ENCODE measurements around the gene LDB2. TPM values are rescaled to one million over a fixed set of nuclear protein-coding genes. Genes with fewer than 3 reads are reported as not detected.

Gene LDB2
- total and polyA plus RNA-seq, 2 donors (not counting 1 experiment from before 2014, with no cell fraction given) = 41.6 to 78.3 TPM

- TF ChIP-seq EZH2 (IDR thresholded peaks at IDR 0.05; ENCODE audit: low read length, missing control alignments) = no peak
- no peak for TF ChIP-seq CTCF (conservative IDR thresholded peaks at IDR 0.05 in 1 of 2, IDR thresholded peaks at IDR 0.05 in 1 of 2; ENCODE audit: low read depth in 1 of 2, low read length in 2 of 2)
- H3K79me2 ChIP-seq (ENCODE audit: control insufficient read depth, insufficient read depth, low read length) = no peaks in the 10 kb centered on the region
Observed at GRCh38 chr4:16807355-16807754, 91.1 kb downstream of the LDB2 start.

GRCh38 chr4:16804581-16804980 lies 93.9 kb downstream of the LDB2 start:
- Histone ChIP-seq H3K27ac (ENCODE audit: insufficient read depth, low read length) (no peak overlapping the region), H3K27me3 (ENCODE audit: control insufficient read depth, insufficient read depth, low read length) (no peaks in the 10 kb centered on the region), H3K36me3 (ENCODE audit: control insufficient read depth, insufficient read depth, low read length) (no peaks in the 10 kb centered on the region), H3K9me3 (ENCODE audit: control insufficient read depth, insufficient read depth, low read depth, low read length) (no peaks in the 10 kb centered on the region), H3K4me3 (replicated peaks in 1 of 4; ENCODE audit: control extremely low read depth in 1 of 4, insufficient read depth in 1 of 4, low read depth in 3 of 4, low read length in 4 of 4) (no peak overlapping the region), H3K79me2 (ENCODE audit: control insufficient read depth, insufficient read depth, low read length) (no peaks in the 10 kb centered on the region), H3K9ac (ENCODE audit: insufficient read depth, low read length) (no peak overlapping the region), H2AFZ (ENCODE audit: low read length) (no peak overlapping the region), H4K20me1 (ENCODE audit: control insufficient read depth, extremely low read depth, insufficient read depth, low read length) (no peaks in the 10 kb centered on the region), H3K4me1 (ENCODE audit: control insufficient read depth, extremely low read depth, insufficient read depth, low read length) (no peaks in the 10 kb centered on the region), H3K4me2 (ENCODE audit: extremely low read depth, insufficient read depth, low read length) (no peak overlapping the region)
- TF ChIP-seq CTCF (conservative IDR thresholded peaks at IDR 0.05 in 1 of 2, IDR thresholded peaks at IDR 0.05 in 1 of 2; ENCODE audit: low read depth in 1 of 2, low read length in 2 of 2) = no peak
- no peak for TF ChIP-seq EZH2 (IDR thresholded peaks at IDR 0.05; ENCODE audit: low read length, missing control alignments)
- DNase-seq (ENCODE audit: low read depth in 2 of 2) = no peak

More at GRCh38 chr4:16807355-16807754, 91.1 kb downstream of the LDB2 start:
- Histone ChIP-seq H3K9me3 (ENCODE audit: control insufficient read depth, insufficient read depth, low read depth, low read length) (no peaks in the 10 kb centered on the region), H4K20me1 (ENCODE audit: control insufficient read depth, extremely low read depth, insufficient read depth, low read length) (no peaks in the 10 kb centered on the region), H3K36me3 (ENCODE audit: control insufficient read depth, insufficient read depth, low read length) (no peaks in the 10 kb centered on the region), H2AFZ (ENCODE audit: low read length) (no peak overlapping the region), H3K9ac (ENCODE audit: insufficient read depth, low read length) (no peak overlapping the region), H3K27me3 (ENCODE audit: control insufficient read depth, insufficient read depth, low read length) (no peaks in the 10 kb centered on the region), H3K4me2 (ENCODE audit: extremely low read depth, insufficient read depth, low read length) (no peak overlapping the region), H3K4me3 (replicated peaks in 1 of 4; ENCODE audit: control extremely low read depth in 1 of 4, insufficient read depth in 1 of 4, low read depth in 3 of 4, low read length in 4 of 4) (no peak overlapping the region), H3K27ac (ENCODE audit: insufficient read depth, low read length) (no peak overlapping the region), H3K4me1 (ENCODE audit: control insufficient read depth, extremely low read depth, insufficient read depth, low read length) (no peaks in the 10 kb centered on the region)
- peak in 1 of 2 donors; percentile 39 for DNase-seq (ENCODE audit: low read depth in 2 of 2)

- DNase-seq (ENCODE audit: low read depth in 2 of 2) = no peak
- Histone ChIP-seq H3K9me3 (ENCODE audit: control insufficient read depth, insufficient read depth, low read depth, low read length) (no peaks in the 10 kb centered on the region), H4K20me1 (ENCODE audit: control insufficient read depth, extremely low read depth, insufficient read depth, low read length) (no peaks in the 10 kb centered on the region), H3K27ac (ENCODE audit: insufficient read depth, low read length) (no peak overlapping the region), H2AFZ (ENCODE audit: low read length) (no peak overlapping the region), H3K4me1 (ENCODE audit: control insufficient read depth, extremely low read depth, insufficient read depth, low read length) (no peaks in the 10 kb centered on the region), H3K79me2 (ENCODE audit: control insufficient read depth, insufficient read depth, low read length) (no peaks in the 10 kb centered on the region), H3K27me3 (ENCODE audit: control insufficient read depth, insufficient read depth, low read length) (no peaks in the 10 kb centered on the region), H3K9ac (ENCODE audit: insufficient read depth, low read length) (no peak overlapping the region), H3K36me3 (ENCODE audit: control insufficient read depth, insufficient read depth, low read length) (no peaks in the 10 kb centered on the region), H3K4me2 (ENCODE audit: extremely low read depth, insufficient read depth, low read length) (no peak overlapping the region), H3K4me3 (replicated peaks in 1 of 4; ENCODE audit: control extremely low read depth in 1 of 4, insufficient read depth in 1 of 4, low read depth in 3 of 4, low read length in 4 of 4) (no peak overlapping the region)
- TF ChIP-seq CTCF (conservative IDR thresholded peaks at IDR 0.05 in 1 of 2, IDR thresholded peaks at IDR 0.05 in 1 of 2; ENCODE audit: low read depth in 1 of 2, low read length in 2 of 2) = no peak
- no peak for TF ChIP-seq EZH2 (IDR thresholded peaks at IDR 0.05; ENCODE audit: low read length, missing control alignments)
Observed at GRCh38 chr4:16802044-16802443, 96.4 kb downstream of the LDB2 start.
